GM03348 (cell line): Measurements from ENCODE around the gene BAD.
A peak's percentile ranks its signal among the peaks of the same experiment; 100 is the strongest.
"Not testable (repeated sequence)": the region's sequence is repeated elsewhere in the genome, so short reads cannot be mapped to it uniquely, and the experiment has no call there.

Source experiments
- DNase-seq: peaks from one replicate; pipeline ENCODE4 v3.0.0; 2012; ENCODE audit warnings: low spot score

BAD gene

DNA sequence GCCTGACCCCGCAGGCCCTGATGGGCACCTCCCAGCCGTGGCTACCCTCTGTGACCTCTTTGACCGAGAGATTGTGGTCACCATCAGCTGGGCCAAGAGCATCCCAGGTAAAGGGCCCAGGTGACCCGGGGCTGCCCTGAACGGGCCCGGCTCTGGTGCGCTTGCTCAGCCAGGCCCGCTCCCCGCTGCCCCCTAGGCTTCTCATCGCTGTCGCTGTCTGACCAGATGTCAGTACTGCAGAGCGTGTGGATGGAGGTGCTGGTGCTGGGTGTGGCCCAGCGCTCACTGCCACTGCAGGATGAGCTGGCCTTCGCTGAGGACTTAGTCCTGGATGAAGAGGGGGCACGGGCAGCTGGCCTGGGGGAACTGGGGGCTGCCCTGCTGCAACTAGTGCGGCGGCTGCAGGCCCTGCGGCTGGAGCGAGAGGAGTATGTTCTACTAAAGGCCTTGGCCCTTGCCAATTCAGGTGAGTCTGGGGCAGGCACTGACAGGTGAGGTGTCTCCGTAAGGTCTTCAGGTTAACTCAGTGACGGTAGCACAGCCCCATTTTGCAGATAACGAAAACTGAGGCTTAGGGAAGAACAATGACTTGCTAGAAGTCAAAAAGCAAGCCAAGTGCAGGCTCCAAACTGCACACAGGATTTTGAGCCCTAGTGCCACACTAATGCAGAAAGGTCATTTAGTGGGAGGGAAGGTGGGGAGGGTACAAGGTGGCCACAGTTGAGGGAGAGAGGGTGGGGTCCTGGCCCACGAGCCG lies 30.5 kb upstream of the BAD start:
- no peak for DNase-seq

DNA sequence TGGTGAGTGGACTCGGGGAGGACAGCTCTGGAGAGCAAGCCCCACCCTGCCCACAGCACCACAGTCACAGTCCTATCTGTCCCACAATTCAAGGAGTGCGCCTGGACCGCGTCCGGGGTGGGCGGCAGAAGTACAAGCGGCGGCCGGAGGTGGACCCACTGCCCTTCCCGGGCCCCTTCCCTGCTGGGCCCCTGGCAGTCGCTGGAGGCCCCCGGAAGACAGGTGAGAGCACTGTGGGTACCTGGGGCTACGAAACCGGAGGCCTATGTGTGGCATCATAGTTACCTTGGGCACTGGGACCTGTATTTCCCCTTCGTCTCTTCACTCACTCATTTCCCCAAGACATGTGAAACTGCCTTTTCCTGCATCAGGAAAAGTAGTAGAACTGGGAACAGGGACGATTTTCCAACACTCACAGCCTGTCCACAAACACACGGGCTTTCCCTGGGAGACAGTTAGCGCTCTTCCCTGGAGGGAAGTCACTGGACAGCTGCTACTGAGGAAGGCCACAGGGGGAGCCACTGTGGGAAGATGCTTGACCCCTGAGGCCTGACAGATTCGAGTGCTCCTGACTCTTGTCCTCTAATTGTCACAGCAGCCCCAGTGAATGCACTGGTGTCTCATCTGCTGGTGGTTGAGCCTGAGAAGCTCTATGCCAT lies 29.8 kb upstream of the BAD start:
- no peak for DNase-seq

DNA sequence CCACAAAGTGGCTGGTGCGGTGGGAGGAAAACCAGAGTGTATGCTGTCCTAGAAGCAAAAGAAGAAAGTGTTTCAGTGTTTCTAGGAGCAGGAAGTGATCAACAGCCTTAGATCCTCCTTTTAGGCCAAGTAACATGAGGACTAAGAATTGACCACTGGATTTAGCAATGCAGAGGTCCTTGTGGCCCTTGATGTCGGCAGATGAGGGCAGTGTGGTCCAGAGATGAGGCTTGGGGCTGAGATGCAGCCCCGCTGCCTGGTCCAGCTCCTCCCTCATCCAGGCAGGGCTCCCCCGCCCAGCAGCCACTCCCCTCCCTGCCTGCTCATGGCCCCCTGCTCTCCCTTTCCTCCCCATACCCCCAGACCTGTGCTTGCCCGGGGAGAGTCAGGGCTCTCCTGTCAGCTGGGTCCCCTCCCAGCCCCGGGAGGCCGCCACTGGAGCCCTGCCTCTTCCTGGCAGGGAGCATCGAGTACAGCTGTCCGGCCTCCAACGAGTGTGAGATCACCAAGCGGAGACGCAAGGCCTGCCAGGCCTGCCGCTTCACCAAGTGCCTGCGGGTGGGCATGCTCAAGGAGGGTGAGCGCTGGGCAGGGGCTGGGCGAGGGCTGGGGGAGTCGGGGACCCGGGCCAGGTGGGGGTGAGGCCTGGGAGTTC lies 29.2 kb upstream of the BAD start:
- DNase-seq: peak; percentile 57

DNA sequence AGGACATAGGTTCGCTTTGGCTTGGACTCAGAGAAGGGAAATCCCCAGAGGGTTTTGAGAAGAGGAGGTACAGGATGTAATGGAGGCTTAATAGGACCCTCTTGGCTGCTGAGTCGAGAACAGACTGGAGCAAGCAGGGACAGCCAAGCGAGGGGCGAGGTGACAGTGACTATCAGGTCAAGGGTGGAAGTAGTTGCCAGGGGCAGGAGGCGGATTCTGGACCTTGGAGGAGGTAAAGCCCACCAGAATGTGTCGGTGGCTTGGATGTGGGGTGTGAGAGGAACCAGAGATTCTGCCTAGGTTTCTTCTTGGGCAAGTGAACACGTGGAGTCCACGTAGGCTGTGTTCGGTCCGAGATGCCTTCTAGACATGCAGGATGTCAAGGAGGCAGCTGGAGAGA lies 28.5 kb upstream of the BAD start:
- no peak for DNase-seq

DNA sequence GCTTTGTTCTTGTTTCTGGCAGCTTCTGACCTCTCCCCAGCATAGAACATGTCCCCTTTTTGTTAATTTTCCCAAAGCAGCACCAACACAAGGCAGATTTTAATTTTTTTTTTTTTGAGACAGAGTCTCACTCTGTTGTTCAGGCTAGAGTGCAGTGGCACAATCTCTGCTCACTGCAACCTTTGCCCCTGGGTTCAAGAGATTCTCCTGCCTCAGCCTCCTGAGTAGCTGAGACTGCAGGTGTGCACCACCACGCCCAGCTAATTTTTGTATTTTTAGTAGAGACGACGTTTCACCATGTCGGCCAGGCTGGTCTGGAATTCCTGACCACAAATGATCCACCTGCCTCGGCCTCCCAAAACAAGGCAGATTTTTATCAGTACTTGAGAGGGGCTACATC lies 23.3 kb upstream of the BAD start:
- DNase-seq: not testable (repeated sequence)

DNA sequence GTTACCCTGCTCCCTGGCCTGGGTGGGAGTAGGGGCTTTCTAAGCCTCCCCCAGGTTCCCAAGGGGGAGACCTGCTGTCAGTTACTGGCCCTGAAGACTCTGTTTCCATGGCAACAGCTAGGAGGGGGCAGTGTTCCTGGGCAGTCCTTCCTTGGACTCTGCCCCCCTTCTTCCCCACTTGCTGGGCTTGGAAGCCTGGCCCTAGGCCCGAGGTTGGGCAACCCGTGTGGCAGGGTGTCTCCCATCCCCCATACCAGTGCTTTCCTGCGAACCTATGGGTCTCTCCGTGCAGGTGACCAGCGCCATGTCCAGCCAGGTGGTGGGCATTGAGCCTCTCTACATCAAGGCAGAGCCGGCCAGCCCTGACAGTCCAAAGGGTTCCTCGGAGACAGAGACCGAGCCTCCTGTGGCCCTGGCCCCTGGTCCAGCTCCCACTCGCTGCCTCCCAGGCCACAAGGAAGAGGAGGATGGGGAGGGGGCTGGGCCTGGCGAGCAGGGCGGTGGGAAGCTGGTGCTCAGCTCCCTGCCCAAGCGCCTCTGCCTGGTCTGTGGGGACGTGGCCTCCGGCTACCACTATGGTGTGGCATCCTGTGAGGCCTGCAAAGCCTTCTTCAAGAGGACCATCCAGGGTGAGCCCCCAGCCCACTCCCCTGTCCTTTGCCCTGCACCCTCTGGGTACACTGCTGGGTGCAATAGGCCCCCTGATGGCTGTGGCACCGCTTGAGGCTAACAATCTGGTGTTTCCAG lies 22.6 kb upstream of the BAD start:
- no peak for DNase-seq

DNA sequence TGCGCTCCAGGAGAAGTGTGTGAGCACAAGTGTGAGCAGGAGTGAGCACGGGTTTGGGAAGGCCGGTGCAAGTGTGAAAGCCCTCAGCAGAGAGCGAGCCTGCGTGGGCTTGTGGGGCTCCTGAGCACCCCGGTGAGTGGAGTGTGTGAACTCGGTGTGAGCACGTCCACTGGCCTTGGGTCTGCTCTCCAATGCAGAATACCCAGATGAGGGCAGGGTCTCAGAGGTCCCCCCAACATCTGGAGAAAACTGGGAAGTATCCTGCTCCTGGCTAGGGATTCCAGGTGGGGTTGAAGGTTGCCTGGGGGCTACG lies 22.1 kb upstream of the BAD start:
- no peak for DNase-seq

DNA sequence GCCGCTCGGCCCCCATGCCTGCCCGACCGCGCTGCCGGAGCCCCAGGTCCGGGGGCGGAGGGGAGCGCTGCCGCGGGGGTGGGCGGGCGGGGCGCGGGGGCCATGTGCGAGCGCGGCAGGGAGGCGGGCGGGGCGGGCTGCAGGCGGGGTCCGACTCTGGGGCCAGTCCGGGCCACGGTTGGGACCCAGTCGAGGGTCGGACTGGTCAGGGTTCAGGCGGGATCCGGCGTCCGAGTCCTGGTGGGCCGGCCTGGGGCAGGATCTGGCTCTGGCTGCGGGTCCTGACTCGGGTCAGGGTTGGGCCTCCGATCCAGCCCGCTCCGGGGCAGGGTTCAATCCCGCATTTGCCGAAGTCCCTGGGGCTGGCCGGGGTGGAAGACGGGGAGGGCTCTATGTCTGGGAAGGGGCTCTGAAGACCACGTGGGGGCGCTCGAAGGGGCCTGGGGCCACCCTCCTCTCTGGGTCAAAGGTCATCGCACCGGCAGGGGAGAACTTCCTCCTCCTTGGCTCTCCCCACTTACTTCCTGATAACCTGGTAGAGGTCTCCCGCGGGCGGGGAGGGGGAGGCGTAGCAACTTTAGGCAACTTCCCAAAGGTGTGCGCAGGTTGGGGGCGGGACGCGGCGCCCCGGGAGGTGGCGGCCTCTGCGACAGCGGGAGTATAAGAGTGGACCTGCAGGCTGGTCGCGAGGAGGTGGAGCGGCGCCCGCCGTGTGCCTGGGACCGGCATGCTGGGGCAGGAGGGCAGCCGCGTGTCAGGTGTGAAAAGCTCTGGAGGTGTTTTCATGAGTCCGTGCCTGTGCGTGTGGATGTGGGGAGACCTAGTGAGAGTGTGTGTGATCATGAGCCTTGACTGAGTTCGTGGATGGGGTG lies 21.5 kb upstream of the BAD start:
- DNase-seq: peak; percentile 32

DNA sequence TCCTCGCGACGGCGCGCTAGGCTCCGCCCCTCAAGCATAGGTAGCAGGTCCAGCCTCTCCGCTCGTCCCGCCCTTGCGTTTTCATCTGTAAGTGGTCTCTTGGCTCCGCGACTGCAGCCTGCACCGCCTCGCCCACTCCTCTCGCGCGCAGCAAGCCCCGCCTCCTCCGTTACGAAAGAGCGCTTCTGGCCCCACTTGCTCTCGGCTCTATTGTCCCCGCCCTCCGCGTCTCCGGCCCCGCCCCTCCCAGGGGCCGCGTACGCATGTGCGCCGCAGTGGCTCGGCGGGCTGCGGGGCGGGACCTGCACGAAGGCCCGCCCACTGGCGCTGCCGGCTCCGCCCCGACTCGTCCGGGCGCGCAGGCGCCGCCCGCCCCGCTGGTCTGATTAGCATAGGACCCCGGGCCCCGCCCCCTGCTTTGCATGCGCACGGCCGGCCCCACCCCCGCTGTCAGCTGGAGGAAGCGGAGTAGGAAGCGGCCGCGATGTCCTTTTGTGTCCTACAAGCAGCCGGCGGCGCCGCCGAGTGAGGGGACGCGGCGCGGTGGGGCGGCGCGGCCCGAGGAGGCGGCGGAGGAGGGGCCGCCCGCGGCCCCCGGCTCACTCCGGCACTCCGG lies 20.7 kb upstream of the BAD start, which contains the start of gene ESRRA:
ESRRA (plus strand) TSS at position 450 of the 616 bp plus-strand sequence. CDS start 1,656 bp downstream, outside the sequence.
- DNase-seq: peak; percentile 100

DNA sequence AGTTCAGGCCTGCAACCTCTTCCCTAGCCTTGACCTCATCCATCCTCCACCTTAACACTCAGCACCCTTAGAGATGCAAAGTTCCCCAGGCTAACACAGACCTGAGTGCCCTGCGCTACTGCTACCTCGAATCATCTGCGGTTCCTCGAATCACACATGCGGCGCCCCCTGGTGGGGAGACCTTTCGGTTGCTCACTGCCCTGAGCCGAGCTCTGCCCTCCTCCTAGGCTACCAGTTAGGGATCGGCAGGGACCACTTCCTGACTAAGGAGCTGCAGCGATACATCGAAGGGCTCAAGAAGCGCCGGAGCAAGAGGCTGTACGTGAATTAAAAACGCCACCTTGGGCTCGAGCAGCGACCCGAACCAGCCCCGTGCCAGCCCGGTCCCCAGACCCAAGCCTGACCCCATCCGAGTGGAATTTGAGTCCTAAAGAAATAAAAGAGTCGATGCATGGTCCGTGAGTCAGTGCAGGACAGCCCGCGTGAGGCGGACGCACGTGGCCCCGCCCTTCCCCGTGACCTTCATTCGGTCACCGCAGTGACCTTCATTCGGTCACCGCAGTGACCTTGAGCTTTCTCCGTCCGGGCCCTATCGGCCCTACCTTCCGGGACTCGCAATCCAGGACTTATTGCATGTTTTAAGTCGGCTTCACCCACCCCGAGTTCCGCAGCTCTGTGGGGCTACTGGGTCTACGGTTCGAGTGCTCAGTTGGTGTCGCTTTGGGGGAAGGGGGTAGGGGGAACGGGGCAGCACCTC lies 20.0 kb upstream of the BAD start:
- DNase-seq: peak; percentile 87

DNA sequence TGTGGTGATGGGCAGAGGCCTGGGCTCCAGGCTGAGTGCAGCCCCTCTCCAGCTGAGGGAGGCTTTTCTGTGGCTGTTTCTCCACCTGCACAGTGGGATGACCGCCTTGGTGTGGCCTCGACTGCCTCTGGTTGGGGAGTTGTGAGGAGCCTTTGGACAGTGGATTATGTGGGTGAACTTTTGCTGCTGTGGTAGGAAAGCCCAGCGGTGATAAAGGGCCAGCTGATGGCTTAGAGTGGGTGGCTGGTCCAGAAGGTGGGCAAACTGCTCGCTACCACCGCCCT lies 19.5 kb upstream of the BAD start:
- DNase-seq: no peak

DNA sequence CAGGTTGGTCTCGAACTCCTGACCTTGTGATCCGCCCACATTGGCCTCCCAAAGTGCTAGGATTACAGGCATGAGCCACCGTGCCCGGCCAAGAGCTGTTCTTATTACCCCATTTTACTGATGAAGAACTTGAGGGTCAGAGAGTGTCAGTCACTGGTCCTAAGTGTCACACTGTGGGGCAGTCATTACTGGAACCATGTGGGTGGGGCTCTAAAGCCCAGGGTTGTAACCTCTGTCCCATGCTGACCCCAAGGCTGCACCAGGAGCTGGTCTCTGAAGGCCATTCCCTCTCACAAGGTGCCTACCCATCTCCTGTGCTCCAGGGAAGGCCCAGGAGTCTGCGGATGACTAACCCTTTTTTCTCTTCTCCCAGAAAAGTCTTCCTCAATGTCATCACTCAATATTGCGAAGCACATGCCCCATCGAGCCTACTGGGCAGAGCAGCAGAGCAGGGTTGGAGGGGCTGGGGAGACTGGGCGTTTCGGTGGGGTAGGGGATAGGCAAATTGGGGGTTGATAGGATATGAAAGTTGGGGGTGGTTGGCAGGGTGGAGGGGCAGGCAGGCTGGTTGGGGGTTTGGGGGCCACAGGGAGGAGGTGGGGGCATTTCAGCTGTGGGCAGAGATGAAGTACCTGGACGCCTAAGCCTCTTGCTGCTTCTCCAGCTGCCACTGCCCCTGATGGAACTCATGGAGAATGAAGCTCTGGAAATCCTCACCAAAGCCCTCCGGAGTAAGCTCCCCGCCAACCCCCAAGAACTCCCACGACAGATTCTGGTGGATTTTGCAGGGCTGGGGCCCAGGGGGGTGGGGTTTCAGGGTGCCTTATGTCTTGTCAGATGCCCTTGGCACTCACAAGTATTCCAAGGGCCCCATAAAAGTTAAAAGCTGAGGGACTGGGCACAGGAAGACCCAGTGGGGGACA lies 18.9 kb upstream of the BAD start:
- DNase-seq: no peak

DNA sequence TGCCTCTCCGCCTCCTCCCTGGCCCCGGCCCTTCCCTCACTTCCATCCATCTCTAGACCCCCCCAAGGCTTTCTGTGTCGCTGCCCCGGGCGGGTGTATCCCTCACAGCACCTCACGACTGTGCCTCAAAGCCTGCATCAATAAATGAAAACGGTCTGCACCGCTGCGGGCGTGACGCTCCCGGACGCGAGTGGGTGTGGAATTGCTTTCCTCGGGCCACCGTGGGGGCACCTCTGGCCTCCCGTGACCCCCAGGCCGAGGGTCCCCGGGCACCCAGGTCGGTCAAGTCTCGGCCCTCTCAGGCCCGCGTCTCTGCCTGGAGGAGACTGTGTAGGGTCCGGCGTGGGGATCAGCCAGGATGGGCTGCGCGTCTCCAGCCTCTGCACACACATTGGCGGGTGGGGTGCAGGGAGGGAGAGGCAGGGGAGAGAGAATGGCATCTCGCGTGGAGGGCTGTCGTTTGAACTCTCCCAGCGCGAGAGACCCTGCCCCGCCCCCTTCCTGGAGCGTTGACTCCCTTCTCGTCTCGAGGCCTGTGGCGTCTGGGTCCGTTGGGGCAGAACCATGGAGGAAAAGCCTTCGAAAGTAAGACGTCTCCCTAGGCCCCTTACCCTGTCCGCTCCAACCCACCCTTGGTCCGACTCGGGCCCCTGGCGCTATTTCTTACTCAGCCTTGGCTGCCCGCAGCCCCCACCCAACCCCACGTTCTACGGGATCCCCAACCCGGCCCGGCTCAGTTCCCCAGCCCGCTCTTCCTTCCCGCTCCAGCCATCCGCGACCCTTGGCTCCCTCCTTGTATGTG lies 15.6 kb upstream of the BAD start, which contains the start of gene CATSPERZ:
CATSPERZ (plus strand) TSS at position 512 of the 802 bp plus-strand sequence; CDS start at position 565, 53 bp downstream.
- DNase-seq: no peak

DNA sequence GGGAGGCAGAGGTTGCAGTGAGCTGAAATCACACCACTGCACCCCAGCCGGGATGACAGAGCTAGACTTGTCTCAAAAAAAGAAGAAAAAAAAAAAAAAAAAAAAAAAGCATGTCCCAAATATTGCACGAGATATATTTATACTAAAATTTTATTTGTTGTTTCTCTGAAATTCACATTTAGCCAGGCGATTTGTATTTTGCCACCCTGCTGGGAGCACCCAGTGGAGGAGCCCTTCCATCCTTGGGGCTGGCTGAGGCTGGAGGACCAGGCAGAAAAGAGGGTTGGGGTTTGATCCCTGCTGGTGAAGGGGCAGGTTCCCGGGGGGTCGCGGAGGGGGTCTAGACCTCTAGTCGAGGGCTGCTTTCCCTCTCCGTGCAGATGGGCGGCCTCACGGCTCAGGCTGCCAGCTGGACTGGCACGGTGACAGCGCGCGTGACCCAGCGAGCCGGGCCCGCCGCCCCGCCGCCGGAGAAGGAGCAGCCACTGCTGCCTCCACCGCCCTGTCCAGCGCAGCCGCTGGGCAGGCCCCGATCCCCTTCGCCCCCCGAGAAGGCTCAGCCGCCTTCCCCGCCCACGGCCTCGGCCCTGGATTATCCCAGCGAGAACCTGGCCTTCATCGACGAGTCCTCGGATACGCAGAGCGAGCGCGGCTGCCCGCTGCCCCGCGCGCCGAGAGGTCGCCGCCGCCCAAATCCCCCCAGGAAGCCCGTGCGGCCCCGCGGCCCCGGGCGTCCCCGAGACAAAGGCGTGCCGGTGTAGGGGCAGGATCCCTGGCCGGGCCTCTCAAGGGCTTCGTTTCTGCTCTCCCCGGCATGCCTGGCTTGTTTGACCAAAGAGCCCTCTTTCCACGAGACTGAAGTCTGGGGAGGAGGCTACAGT lies 14.7 kb upstream of the BAD start:
- peak; percentile 58 for DNase-seq

DNA sequence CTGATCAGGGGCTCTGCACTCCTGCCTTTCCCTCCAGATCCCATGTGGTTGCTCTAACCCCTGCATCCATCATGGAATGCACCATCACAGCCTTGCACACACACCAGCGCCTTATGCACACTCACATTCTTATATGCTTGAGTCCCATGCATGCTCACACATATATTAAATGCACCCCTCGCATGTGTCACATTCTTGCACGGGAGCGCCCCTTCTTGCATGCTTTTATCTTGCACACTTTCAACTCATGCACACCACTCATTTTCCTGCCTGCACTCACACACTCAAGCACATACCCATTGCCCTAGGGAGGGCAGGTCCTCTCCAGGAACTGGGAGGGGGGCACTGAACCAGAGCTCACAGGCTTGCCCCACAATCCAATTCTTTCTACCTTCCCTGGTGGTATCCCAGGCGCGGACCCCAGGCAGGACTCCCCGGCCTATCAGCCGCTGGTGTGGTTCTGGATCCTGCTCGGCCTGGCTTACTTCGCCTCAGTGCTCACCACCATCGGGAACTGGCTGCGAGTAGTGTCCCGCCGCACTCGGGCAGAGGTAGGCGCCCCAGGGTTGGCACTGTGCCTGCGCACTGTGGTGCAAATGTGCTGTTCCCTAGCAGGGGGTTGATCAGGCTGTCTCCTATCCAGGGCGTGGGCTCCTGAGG lies 13.4 kb upstream of the BAD start:
- DNase-seq: no peak

DNA sequence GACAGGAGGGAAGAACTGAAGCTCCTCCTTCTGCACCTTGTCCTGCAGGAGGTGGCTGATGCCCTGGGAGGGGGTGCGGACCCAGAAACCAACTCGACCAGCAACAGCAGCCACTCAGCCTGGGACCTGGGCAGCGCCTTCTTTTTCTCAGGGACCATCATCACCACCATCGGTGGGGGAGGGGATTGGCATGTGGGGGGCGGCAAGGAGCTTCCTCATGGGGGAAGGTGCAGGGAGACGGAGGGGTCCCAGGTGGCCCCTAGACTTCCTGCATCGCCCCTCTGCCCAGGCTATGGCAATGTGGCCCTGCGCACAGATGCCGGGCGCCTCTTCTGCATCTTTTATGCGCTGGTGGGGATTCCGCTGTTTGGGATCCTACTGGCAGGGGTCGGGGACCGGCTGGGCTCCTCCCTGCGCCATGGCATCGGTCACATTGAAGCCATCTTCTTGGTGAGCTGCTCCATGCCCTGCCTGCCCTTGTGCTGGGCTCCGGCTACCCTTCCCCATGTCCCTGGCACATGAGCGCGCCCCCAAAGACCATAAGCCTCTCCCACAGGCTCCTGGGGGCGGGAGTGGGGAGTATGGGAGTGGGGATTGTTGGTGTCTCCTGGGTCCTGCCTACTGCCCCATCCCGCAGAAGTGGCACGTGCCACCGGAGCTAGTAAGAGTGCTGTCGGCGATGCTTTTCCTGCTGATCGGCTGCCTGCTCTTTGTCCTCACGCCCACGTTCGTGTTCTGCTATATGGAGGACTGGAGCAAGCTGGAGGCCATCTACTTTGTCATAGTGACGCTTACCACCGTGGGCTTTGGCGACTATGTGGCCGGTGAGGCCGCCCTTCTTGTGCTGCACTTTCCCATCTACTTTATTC lies 12.6 kb upstream of the BAD start:
- no peak for DNase-seq
